Ovary (tissue), 3 donors: ENCODE measurements around the gene SLC35D2.

Experiments
- POLR2A ChIP-seq: fragments of 450-650 bp; IDR thresholded peaks from one replicate; pipeline ENCODE4 v1.6.1; 2017; ENCODE audit warnings: antibody characterized with exemption, mild to moderate bottlenecking, moderate library complexity
- TF ChIP-seq, protein P1 (sequence below), 3 donors: fragments of 450-650 bp in 2 of 3; fragments of 200-600 bp in 1 of 3; IDR thresholded peaks; one replicate each; pipeline versions ENCODE4 v1.5.1 to v1.8.0; 2016 to 2022; ENCODE audit warnings: antibody characterized with exemption in 3 of 3, mild to moderate bottlenecking in 1 of 3
- donor health status: DM: no; HTN: no; CAD: no.

DNA sequence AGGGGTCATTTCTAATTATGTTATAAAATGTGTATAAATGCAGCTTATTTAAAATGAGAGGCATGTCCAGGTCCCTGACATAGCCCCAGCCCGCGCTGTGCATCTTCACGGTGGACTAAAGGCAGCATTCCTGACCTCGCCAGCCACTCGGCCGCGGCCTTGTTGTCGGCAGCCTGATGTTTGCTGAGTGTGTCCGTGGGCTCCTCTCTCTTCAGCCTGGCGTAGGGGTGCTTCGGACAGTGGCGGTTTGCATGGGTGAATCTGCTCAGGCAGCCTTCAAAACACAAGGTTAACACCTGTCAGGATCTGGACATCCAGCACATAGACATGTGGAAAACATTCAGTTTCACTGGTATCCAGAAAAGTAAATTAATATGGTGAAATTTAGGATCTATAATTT, 8.8 kb upstream of the SLC35D2 start:
- TF ChIP-seq, protein P1, sequence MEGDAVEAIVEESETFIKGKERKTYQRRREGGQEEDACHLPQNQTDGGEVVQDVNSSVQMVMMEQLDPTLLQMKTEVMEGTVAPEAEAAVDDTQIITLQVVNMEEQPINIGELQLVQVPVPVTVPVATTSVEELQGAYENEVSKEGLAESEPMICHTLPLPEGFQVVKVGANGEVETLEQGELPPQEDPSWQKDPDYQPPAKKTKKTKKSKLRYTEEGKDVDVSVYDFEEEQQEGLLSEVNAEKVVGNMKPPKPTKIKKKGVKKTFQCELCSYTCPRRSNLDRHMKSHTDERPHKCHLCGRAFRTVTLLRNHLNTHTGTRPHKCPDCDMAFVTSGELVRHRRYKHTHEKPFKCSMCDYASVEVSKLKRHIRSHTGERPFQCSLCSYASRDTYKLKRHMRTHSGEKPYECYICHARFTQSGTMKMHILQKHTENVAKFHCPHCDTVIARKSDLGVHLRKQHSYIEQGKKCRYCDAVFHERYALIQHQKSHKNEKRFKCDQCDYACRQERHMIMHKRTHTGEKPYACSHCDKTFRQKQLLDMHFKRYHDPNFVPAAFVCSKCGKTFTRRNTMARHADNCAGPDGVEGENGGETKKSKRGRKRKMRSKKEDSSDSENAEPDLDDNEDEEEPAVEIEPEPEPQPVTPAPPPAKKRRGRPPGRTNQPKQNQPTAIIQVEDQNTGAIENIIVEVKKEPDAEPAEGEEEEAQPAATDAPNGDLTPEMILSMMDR (IDR thresholded peaks at IDR 0.05), result no peak
- no peak for TF ChIP-seq POLR2A
